Calu3 (cell line): ENCODE data around the gene MRPL54. TPM values are rescaled to one million over a fixed set of nuclear protein-coding genes. Genes with fewer than 3 reads are reported as not detected.

ENCODE experiments used
- BruUV-seq: library from RNA; stranded (reverse); fragments of 400-500 nt; replicated peaks from 2 replicates; lab custom pipeline; 2021; lab: Mats Ljungman, UMichigan
- CTCF ChIA-PET: fragments of 300-600 bp; sonication (Branson Sonifier 250); formaldehyde crosslinking; loops from one replicate; lab custom pipeline; 2022; ENCODE audit warnings: antibody characterized with exemption; lab: Charles Lee
- DNase-seq: peaks from one replicate; pipeline ENCODE4 v3.0.0; 2022
- H3K27ac Mint-ChIP-seq: one replicate; pipeline ENCODE4 v1.8.0; 2022; ENCODE audit warnings: mixed read lengths; ENCODE audit not compliant: unreplicated experiment
- H3K27me3 Mint-ChIP-seq: one replicate; pipeline ENCODE4 v1.8.0; 2022; ENCODE audit warnings: mixed read lengths; ENCODE audit not compliant: unreplicated experiment
- H3K36me3 Mint-ChIP-seq: one replicate; pipeline ENCODE4 v1.8.0; 2022; ENCODE audit warnings: mild to moderate bottlenecking, moderate library complexity, mixed read lengths; ENCODE audit not compliant: insufficient read depth, unreplicated experiment
- H3K4me1 Mint-ChIP-seq: one replicate; pipeline ENCODE4 v1.8.0; 2022; ENCODE audit warnings: mild to moderate bottlenecking, low read depth, mixed read lengths; ENCODE audit not compliant: unreplicated experiment
- H3K4me3 Mint-ChIP-seq: one replicate; pipeline ENCODE4 v1.8.0; 2022; ENCODE audit warnings: mild to moderate bottlenecking, low read depth, moderate library complexity, mixed read lengths; ENCODE audit not compliant: unreplicated experiment
- H3K9me3 Mint-ChIP-seq: one replicate; pipeline ENCODE4 v1.8.0; 2022; ENCODE audit warnings: low read depth, mixed read lengths; ENCODE audit not compliant: unreplicated experiment
- CTCF ChIP-seq: fragments of 200-600 bp; IDR thresholded peaks from one replicate; pipeline ENCODE4 v1.8.0; 2022; ENCODE audit warnings: antibody characterized with exemption; ENCODE audit not compliant: unreplicated experiment
- intact Hi-C: fragments of 100-400 bp; cut with micrococcal nuclease; formaldehyde crosslinking; loops from one replicate; pipeline ENCODE4 v1.10.0; 2022; ENCODE audit not compliant: unreplicated experiment
- total RNA-seq: library from RNA; stranded (reverse); gene quantifications from 2 replicates; pipeline ENCODE4 v1.2.3, GENCODE V29; 2022

MRPL54 gene
- total RNA-seq, 1 experiment from 2014 or later, result 26.1 TPM

DNA sequence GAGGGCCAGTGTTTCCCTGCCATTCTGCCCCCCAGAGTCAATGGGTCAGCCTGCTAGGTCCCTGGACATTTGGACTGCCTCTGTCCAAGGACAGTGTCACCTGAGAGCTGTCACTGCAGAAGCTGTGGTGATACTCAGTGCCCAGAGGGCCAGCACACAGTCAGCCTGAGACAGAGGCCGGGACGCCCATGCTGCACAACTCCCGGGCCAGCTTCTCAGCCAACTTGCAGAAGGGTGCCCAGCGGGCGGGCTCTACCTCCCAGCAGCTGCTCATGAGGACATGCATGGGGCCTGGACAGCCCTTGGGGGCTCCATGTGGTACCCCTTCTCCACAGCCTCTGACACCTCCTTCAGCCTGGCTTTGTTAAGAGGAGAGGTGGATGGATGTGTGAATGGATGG lies 13.3 kb downstream of the MRPL54 start:
- Mint-ChIP-seq H3K36me3 (no peaks in the 10 kb centered on the region), H3K27me3 (peaks cover 33% of the 10 kb centered on the region), H3K27ac (no peak overlapping the region), H3K9me3 (no peaks in the 10 kb centered on the region), H3K4me1 (no peaks in the 10 kb centered on the region), H3K4me3 (no peak overlapping the region)
- no TSS peak for BruUV-seq
- intact Hi-C loops, result no loop called here
- no peak for TF ChIP-seq CTCF
- CTCF ChIA-PET, result no interaction called here
- no peak for DNase-seq

GRCh38 chr19:3776479-3777040 lies 14.1 kb downstream of the MRPL54 start:
- no TSS peak for BruUV-seq
- Mint-ChIP-seq H3K4me3 (no peak overlapping the region), H3K4me1 (no peaks in the 10 kb centered on the region), H3K9me3 (peaks cover 2% of the 10 kb centered on the region), H3K27me3 (peaks cover 33% of the 10 kb centered on the region), H3K36me3 (no peaks in the 10 kb centered on the region), H3K27ac (no peak overlapping the region)
- intact Hi-C loops, result no loop called here
- TF ChIP-seq CTCF, result no peak
- CTCF ChIA-PET, result no interaction called here
- DNase-seq, result no peak

GRCh38 chr19:3778104-3778867 lies 15.8 kb downstream of the MRPL54 start:
- H3K9me3 Mint-ChIP-seq, result peaks cover 7% of the 10 kb centered on the region
- intact Hi-C loops, result no loop called here
- no peaks in the 10 kb centered on the region for H3K4me1 Mint-ChIP-seq
- no peak for DNase-seq
- no peak overlapping the region for H3K4me3 Mint-ChIP-seq
- peaks cover 24% of the 10 kb centered on the region for H3K27me3 Mint-ChIP-seq
- H3K36me3 Mint-ChIP-seq, result no peaks in the 10 kb centered on the region
- TF ChIP-seq CTCF, result no peak
- no peak overlapping the region for H3K27ac Mint-ChIP-seq
- no TSS peak for BruUV-seq
- CTCF ChIA-PET, result no interaction called here

- no peak for DNase-seq
- BruUV-seq, result no TSS peak
- H3K27ac Mint-ChIP-seq, result no peak overlapping the region
- peaks cover 18% of the 10 kb centered on the region for H3K27me3 Mint-ChIP-seq
- no peaks in the 10 kb centered on the region for H3K4me1 Mint-ChIP-seq
- no peak for TF ChIP-seq CTCF
- no peaks in the 10 kb centered on the region for H3K36me3 Mint-ChIP-seq
- CTCF ChIA-PET, result no interaction called here
- no peak overlapping the region for H3K4me3 Mint-ChIP-seq
- intact Hi-C loops, result no loop called here
- peaks cover 7% of the 10 kb centered on the region for H3K9me3 Mint-ChIP-seq
These were observed 16.6 kb downstream of the MRPL54 start for GRCh38 chr19:3778899-3779723.
